H1 (cell line): ENCODE data around the gene MEA1. TPM values are rescaled to one million over a fixed set of nuclear protein-coding genes. Genes with fewer than 3 reads are reported as not detected.

ENCODE experiments used
- CTCF ChIA-PET: fragments of 300-600 bp; sonication (Branson Sonifier 250); formaldehyde crosslinking; loops from one replicate; lab custom pipeline; 2021; ENCODE audit not compliant: partially characterized antibody; lab: Charles Lee
- POLR2A ChIA-PET: fragments of 300-600 bp; sonication (Branson Sonifier 250); formaldehyde crosslinking; loops from one replicate; lab custom pipeline; 2021; ENCODE audit warnings: inconsistent platforms; ENCODE audit not compliant: partially characterized antibody; lab: Charles Lee
- DNase-seq, 2 experiments: peaks; one replicate each; pipeline versions ENCODE4 v3.0.0 to v3.0.0-alpha.2; 2010 to 2022; ENCODE audit warnings: low spot score in 2 of 2, low read depth in 1 of 2, mixed read lengths in 1 of 2
- FAIRE-seq: peaks from 2 replicates; lab custom pipeline; 2011; peaks lifted over from hg19 to GRCh38; lab: Jason Lieb, UNC
- H2AFZ ChIP-seq: 2 replicates; pipeline ENCODE4 v1.8.1; 2012; ENCODE audit warnings: low read length, inconsistent platforms
- H2AK5ac ChIP-seq: 2 replicates; pipeline ENCODE4 v1.6.1; 2013; ENCODE audit warnings: low read depth, low read length
- H2BK120ac ChIP-seq: replicated peaks from 2 replicates; pipeline ENCODE3; 2013; ENCODE audit warnings: low read depth, low read length, inconsistent platforms
- H2BK12ac ChIP-seq: 2 replicates; pipeline ENCODE4 v1.6.1; 2013; ENCODE audit warnings: low read depth, low read length
- H2BK15ac ChIP-seq: 2 replicates; pipeline ENCODE4 v1.6.1; 2013; ENCODE audit warnings: low read length
- H2BK20ac ChIP-seq: 2 replicates; pipeline ENCODE4 v1.6.1; 2013; ENCODE audit warnings: low read length
- H2BK5ac ChIP-seq: 2 replicates; pipeline ENCODE4 v1.6.1; 2013; ENCODE audit warnings: low read depth, low read length
- H3K14ac ChIP-seq: 2 replicates; pipeline ENCODE4 v1.6.1; 2013; ENCODE audit warnings: inconsistent platforms; ENCODE audit not compliant: insufficient read length
- H3K18ac ChIP-seq: 2 replicates; pipeline ENCODE4 v1.6.1; 2013; ENCODE audit warnings: low read length; ENCODE audit errors: extremely low read depth
- H3K23ac ChIP-seq: 2 replicates; pipeline ENCODE4 v1.6.1; 2013; ENCODE audit warnings: inconsistent platforms; ENCODE audit not compliant: insufficient read length
- H3K23me2 ChIP-seq: 2 replicates; pipeline ENCODE4 v1.6.1; 2013; ENCODE audit warnings: low read depth, low read length
- H3K27ac ChIP-seq: 2 replicates; pipeline ENCODE4 v1.6.1; 2011; ENCODE audit warnings: low read depth, low read length, inconsistent platforms
- H3K27me3 ChIP-seq, 4 experiments: replicated peaks in 1 of 4; 1 replicate in 1 of 4; 2 replicates in 3 of 4; pipeline versions ENCODE4 v1.6.1 to v1.8.1; 2011 to 2013; ENCODE audit warnings: low read length in 3 of 4, mild to moderate bottlenecking in 3 of 4, inconsistent platforms in 2 of 4, mixed read lengths in 2 of 4, moderate library complexity in 1 of 4; ENCODE audit not compliant: control insufficient read depth in 3 of 4, insufficient read depth in 3 of 4; ENCODE audit errors: extremely low read depth in 1 of 4
- H3K36me3 ChIP-seq, 4 experiments: 2 replicates each; pipeline versions ENCODE4 v1.6.1 to v1.8.1; 2011 to 2013; ENCODE audit warnings: mild to moderate bottlenecking in 4 of 4, low read length in 3 of 4, moderate library complexity in 2 of 4, control low read depth in 1 of 4, inconsistent platforms in 1 of 4; ENCODE audit not compliant: insufficient read depth in 4 of 4, control insufficient read depth in 2 of 4
- H3K4ac ChIP-seq: replicated peaks from 2 replicates; pipeline ENCODE3; 2013; ENCODE audit warnings: low read length, low read depth, mixed read lengths, inconsistent platforms; ENCODE audit not compliant: insufficient read length
- H3K4me1 ChIP-seq, 4 experiments: replicated peaks in 1 of 4; 1 replicate in 1 of 4; 2 replicates in 3 of 4; pipeline versions ENCODE4 v1.6.1 to v1.8.1; 2011 to 2013; ENCODE audit warnings: low read length in 3 of 4, inconsistent platforms in 2 of 4, mixed read lengths in 1 of 4; ENCODE audit not compliant: insufficient read depth in 4 of 4, control insufficient read depth in 3 of 4
- H3K4me2 ChIP-seq, 2 experiments: 2 replicates each; pipeline versions ENCODE4 v1.6.1 to v1.8.1; 2011 to 2013; ENCODE audit warnings: low read depth in 2 of 2, low read length in 2 of 2, control low read depth in 1 of 2, inconsistent platforms in 1 of 2, mild to moderate bottlenecking in 1 of 2; ENCODE audit not compliant: insufficient read depth in 1 of 2
- H3K4me3 ChIP-seq, 4 experiments: fragments of 200-600, 300-600 bp in 1 of 4; sonication (generic), shearing (Covaris generic), sonication (Bioruptor Twin) in 1 of 4; 2 replicates each; pipeline versions ENCODE4 v1.5.1 to v1.8.1; 2011 to 2016; ENCODE audit warnings: low read length in 4 of 4, low read depth in 3 of 4, control low read depth in 2 of 4, inconsistent platforms in 2 of 4, mild to moderate bottlenecking in 2 of 4, mixed read lengths in 1 of 4, moderate library complexity in 1 of 4; ENCODE audit not compliant: insufficient read depth in 2 of 4; ENCODE audit errors: extremely low read depth in 1 of 4
- H3K56ac ChIP-seq: replicated peaks from 2 replicates; pipeline ENCODE3; 2013; ENCODE audit warnings: low read depth, mild to moderate bottlenecking, mixed read lengths, low read length, inconsistent platforms; ENCODE audit not compliant: insufficient read length
- H3K79me1 ChIP-seq: 2 replicates; pipeline ENCODE4 v1.6.1; 2013; ENCODE audit warnings: low read depth, low read length, control low read depth
- H3K79me2 ChIP-seq, 2 experiments: 2 replicates each; pipeline versions ENCODE4 v1.6.1 to v1.8.1; 2012 to 2013; ENCODE audit warnings: low read length in 2 of 2, mild to moderate bottlenecking in 2 of 2, inconsistent platforms in 1 of 2; ENCODE audit not compliant: insufficient read depth in 2 of 2, control insufficient read depth in 1 of 2
- H3K9ac ChIP-seq, 4 experiments: replicated peaks in 1 of 4; 1 replicate in 1 of 4; 2 replicates in 3 of 4; pipeline versions ENCODE4 v1.6.1 to v1.8.1; 2011 to 2013; ENCODE audit warnings: low read depth in 3 of 4, low read length in 3 of 4, control low read depth in 2 of 4, mild to moderate bottlenecking in 2 of 4, moderate library complexity in 2 of 4, inconsistent platforms in 1 of 4; ENCODE audit errors: extremely low read depth in 1 of 4
- H3K9me3 ChIP-seq, 2 experiments: 2 replicates each; pipeline versions ENCODE4 v1.6.1 to v1.8.1; 2012 to 2013; ENCODE audit warnings: mild to moderate bottlenecking in 2 of 2, moderate library complexity in 2 of 2, control low read depth in 1 of 2, inconsistent platforms in 1 of 2, low read depth in 1 of 2, low read length in 1 of 2, mixed read lengths in 1 of 2; ENCODE audit not compliant: insufficient read depth in 2 of 2
- H4K20me1 ChIP-seq, 2 experiments: replicated peaks in 1 of 2; 2 replicates each; pipeline versions ENCODE3 to v1.8.1; 2011 to 2013; ENCODE audit warnings: inconsistent platforms in 2 of 2, low read length in 2 of 2, mild to moderate bottlenecking in 1 of 2; ENCODE audit not compliant: insufficient read depth in 2 of 2, control insufficient read depth in 1 of 2
- H4K5ac ChIP-seq: 2 replicates; pipeline ENCODE4 v1.6.1; 2013; ENCODE audit warnings: low read length, low read depth, mixed read lengths, inconsistent platforms; ENCODE audit not compliant: insufficient read length
- H4K8ac ChIP-seq: 2 replicates; pipeline ENCODE4 v1.8.0; 2013; ENCODE audit warnings: mild to moderate bottlenecking, moderate library complexity, low read length, inconsistent platforms; ENCODE audit not compliant: insufficient read depth; ENCODE audit errors: extremely low read depth
- H4K91ac ChIP-seq: replicated peaks from 2 replicates; pipeline ENCODE3; 2013; ENCODE audit warnings: low read length, mixed read lengths, inconsistent platforms; ENCODE audit not compliant: insufficient read length
- ATF2 ChIP-seq: IDR thresholded peaks from 2 replicates; pipeline ENCODE4 v1.6.1; 2012; ENCODE audit warnings: low read length, inconsistent platforms
- BACH1 ChIP-seq: IDR thresholded peaks from 2 replicates; pipeline ENCODE4 v1.6.1; 2012; ENCODE audit warnings: low read length, improper control_type of control experiment
- BCL11A ChIP-seq, 2 experiments: IDR thresholded peaks; one replicate each; pipeline ENCODE4 v1.6.1; 2011; ENCODE audit warnings: low read depth in 2 of 2, low read length in 2 of 2, mild to moderate bottlenecking in 2 of 2
- CHD1 ChIP-seq: IDR thresholded peaks from 2 replicates; pipeline ENCODE4 v1.6.1; 2012; ENCODE audit warnings: low read depth, low read length, improper control_type of control experiment
- CTBP2 ChIP-seq: IDR thresholded peaks from 2 replicates; pipeline ENCODE4 v1.7.0; 2011; ENCODE audit warnings: borderline replicate concordance, mild to moderate bottlenecking, moderate library complexity, mixed read lengths, low read length; ENCODE audit not compliant: insufficient read depth, insufficient read length
- EP300 ChIP-seq, 2 experiments: IDR thresholded peaks; 1 replicate in 1 of 2; 2 replicates in 1 of 2; pipeline ENCODE4 v1.6.1; 2011 to 2012; ENCODE audit warnings: low read depth in 2 of 2, low read length in 2 of 2, mild to moderate bottlenecking in 2 of 2, borderline replicate concordance in 1 of 2, inconsistent platforms in 1 of 2, moderate library complexity in 1 of 2
- FOSL1 ChIP-seq: IDR thresholded peaks from 2 replicates; pipeline ENCODE4 v1.6.1; 2011; ENCODE audit warnings: mild to moderate bottlenecking, low read depth, low read length, moderate library complexity; ENCODE audit not compliant: insufficient read depth
- GTF2F1 ChIP-seq: IDR thresholded peaks from 2 replicates; pipeline ENCODE4 v1.6.1; 2012; ENCODE audit warnings: low read depth, low read length, improper control_type of control experiment, borderline replicate concordance
- JUND ChIP-seq: IDR thresholded peaks from 2 replicates; pipeline ENCODE4 v1.6.1; 2011; ENCODE audit warnings: mild to moderate bottlenecking, improper control_type of control experiment, low read length
- RAD21 ChIP-seq, 2 experiments: IDR thresholded peaks in 1 of 2; conservative IDR thresholded peaks in 1 of 2; 2 replicates each; pipeline ENCODE4 v1.6.1; 2011; ENCODE audit warnings: low read depth in 2 of 2, low read length in 2 of 2, improper control_type of control experiment in 1 of 2, inconsistent platforms in 1 of 2, mild to moderate bottlenecking in 1 of 2, moderate library complexity in 1 of 2
- SP1 ChIP-seq: IDR thresholded peaks from 2 replicates; pipeline ENCODE4 v1.6.1; 2011; ENCODE audit warnings: low read depth, low read length
- ZNF274 ChIP-seq: IDR thresholded peaks from 2 replicates; pipeline ENCODE4 v1.7.0; 2012; ENCODE audit warnings: low read length, borderline replicate concordance; ENCODE audit errors: extremely low read depth
- WGBS, 2 experiments: shearing (Covaris generic) in 1 of 2; methylation state at CpG; one replicate each; pipeline versions ENCODE4 v1.1.6 to v1.1.7; 2013 to 2015; ENCODE audit warnings: low lambda C conversion rate in 2 of 2, mixed read lengths in 2 of 2, inconsistent platforms in 1 of 2, low coverage in 1 of 2, missing lambda C conversion rate in 1 of 2; ENCODE audit not compliant: insufficient replicate concordance in 2 of 2, insufficient coverage in 1 of 2, insufficient read length in 1 of 2; ENCODE audit errors: extremely low coverage in 1 of 2, missing lambda C conversion rate in 1 of 2; 5-methylcytosine and 5-hydroxymethylcytosine counted together
- polyA plus RNA-seq, 7 experiments: library from polyadenylated mRNA; depleted of rRNA in 3 of 7; stranded (reverse) in 5 of 7; unstranded in 2 of 7; fragments of >200 nt in 5 of 7; fragments of 200-250 nt in 2 of 7; gene quantifications; 1 replicate in 5 of 7; 2 replicates in 1 of 7; 4 replicates in 1 of 7; pipeline versions ENCODE4 v1.2.1 to v1.2.3, GENCODE V29; 2011 to 2013; ENCODE audit warnings: missing spikeins in 2 of 7, mixed read lengths in 2 of 7
- total RNA-seq: library from RNA; stranded (reverse); fragmentation: NEBNext Ultra II Directional; extraction: Animal tissue kit (Norgen Biotek cat#: 25700); gene quantifications from 2 replicates; pipeline ENCODE4 v1.2.1, GENCODE V29; 2021

MEA1 gene
- total and polyA plus RNA-seq, 2 of the 8 experiments (the other 6 are each of a cell fraction or from before 2014, with no cell fraction given), result 94.2 to 96.4 TPM

DNA sequence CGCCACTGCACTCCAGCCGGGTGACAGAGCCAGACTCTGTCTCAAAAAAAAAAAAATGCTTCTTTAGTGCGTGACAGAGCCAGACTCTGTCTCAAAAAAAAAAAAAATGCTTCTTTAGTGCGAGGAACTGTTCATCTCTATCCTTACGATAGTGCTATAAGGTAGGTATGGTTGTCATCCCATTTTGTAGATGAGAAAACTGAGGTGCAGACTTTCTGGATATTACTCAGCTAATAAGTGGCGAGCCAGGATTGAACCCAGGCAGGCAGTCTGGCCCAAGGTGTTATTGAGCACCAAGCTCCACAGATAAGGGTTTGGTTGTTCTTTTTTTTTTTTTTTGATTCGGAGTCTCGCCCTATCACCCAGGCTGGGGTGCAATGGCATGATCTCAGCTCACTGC is 11.9 kb downstream of the MEA1 start:
- Histone ChIP-seq H4K8ac (no peak overlapping the region), H2BK5ac (no peak overlapping the region), H3K9ac (no peak overlapping the region), H3K4ac (no peak overlapping the region), H2BK120ac (no peak overlapping the region), H3K23ac (no peak overlapping the region), H2BK20ac (no peak overlapping the region), H3K4me3 (no peak overlapping the region), H3K14ac (no peak overlapping the region), H4K5ac (no peak overlapping the region), H3K4me1 (no peaks in the 10 kb centered on the region; a peak in 1 of 7 replicates), H4K91ac (no peak overlapping the region), H3K79me1 (no peaks in the 10 kb centered on the region; the same call in 1 of the 2 replicates), H3K27ac (no peak overlapping the region), H2BK15ac (no peak overlapping the region), H3K56ac (no peak overlapping the region), H3K23me2 (no peaks in the 10 kb centered on the region), H2BK12ac (no peak overlapping the region), H3K27me3 (no peaks in the 10 kb centered on the region), H4K20me1 (peaks cover 0 to 7% of the 10 kb centered on the region in 2 experiments), H3K79me2 (no peaks in the 10 kb centered on the region), H2AFZ (no peak overlapping the region), H2AK5ac (no peak overlapping the region), H3K18ac (no peak overlapping the region), H3K4me2 (no peak overlapping the region), H3K36me3 (peaks cover 0 to 11% (median 1%) of the 10 kb centered on the region in 4 experiments; a peak in 4 of 8 replicates), H3K9me3 (no peaks in the 10 kb centered on the region)
- FAIRE-seq, result no peak
- ChIA-PET POLR2A (interaction anchor here (0.8 to 2.5 kb wide), 3 partner anchors 12 to 18 kb away, joined by 3 to 19 read pairs (median 6); partner anchors contain the start of genes KLHDC3, MEA1 and PPP2R5D), CTCF (interaction anchor here (0.8 to 1.5 kb wide), 4 partner anchors 11 to 107 kb away, joined by 3 to 7 read pairs (median 3); no protein-coding TSS in a partner anchor)
- 95% methylated on average over 8 of the region's 8 CpGs; no CpG with 5 or more reads in 1 of the 2 experiments for WGBS, 2 experiments
- DNase-seq, result no peak
- TF ChIP-seq BCL11A (IDR thresholded peaks at IDR 0.05; ENCODE audit: low read depth in 2 of 2, low read length in 2 of 2) (no peak), EP300 (IDR thresholded peaks at IDR 0.05; ENCODE audit: borderline replicate concordance in 1 of 2, low read depth in 2 of 2, low read length in 2 of 2) (no peak), GTF2F1 (no peak), FOSL1 (no peak), JUND (no peak), CHD1 (no peak), SP1 (no peak), RAD21 (IDR thresholded peaks at IDR 0.05 in 1 of 2, conservative IDR thresholded peaks at IDR 0.05 in 1 of 2; ENCODE audit: low read depth in 2 of 2, low read length in 2 of 2) (no peak), BACH1 (no peak), ZNF274 (no peak), ATF2 (no peak), CTBP2 (no peak)
